Ecto neural progenitor cell (in vitro differentiated cells): ENCODE data around the gene MYD88.

Experiments used
- DNase-seq: peaks from one replicate; pipeline ENCODE4 v3.0.0-alpha.2; 2018; ENCODE audit warnings: low spot score

MYD88 gene

DNA sequence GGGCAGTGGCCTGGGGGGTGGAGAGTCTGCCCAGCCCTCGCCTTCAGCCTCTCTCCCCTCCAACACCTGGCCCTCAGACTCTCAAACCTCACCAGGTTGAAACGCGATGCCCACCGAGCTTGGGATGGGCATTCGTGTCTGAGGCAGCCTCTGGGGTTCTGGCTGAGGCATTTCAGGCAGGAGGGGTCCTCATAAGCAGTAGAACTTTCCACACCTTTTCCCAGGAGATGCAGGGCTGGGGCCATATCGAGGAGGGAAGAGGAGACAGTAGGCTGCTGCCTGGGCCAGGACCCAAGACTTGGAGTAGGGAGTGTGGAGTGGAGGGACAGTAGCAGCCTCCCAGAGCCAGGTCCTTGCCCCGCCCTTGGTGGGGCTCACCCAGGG lies 26.1 kb upstream of the MYD88 start:
- no peak for DNase-seq

DNA sequence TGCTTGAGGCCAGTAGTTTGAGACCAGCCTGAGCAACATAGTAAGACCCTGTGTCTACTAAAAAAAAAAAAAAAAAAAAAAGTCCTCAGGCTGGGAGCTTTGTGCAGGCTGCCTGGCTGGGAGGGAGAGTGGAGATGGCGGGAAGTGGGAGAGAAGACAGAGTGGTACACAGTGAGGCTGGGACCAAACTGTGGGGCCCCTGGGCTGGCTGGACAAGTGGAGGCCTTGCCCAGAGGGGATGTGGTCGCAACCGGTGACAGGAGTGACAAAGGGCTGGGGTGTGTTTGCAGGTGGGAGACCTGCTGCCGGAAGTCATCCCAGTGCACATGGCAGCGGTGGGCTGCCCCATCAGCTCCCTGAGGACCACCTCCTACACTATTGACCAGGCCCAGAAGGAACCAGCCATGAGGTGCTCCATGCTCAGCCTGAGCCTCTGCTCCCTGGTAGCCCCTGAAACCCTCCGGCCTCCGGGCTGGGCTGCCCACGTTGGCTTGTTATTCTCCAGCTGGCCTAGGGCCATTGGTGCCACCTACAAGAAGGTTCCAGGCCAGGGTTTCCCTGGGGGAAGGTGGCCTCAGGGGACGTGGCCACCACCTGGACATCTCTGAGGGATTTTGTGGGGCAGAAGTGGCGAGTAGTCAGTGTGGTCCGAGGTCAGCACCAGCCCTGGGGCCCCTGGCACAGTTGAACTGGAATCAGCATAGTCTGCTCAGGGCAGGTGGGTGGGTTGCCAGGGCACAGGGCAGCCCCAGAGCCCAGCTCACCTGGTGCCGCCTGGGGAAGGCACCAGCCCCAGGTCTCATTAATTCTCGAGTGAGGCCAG lies 24.2 kb upstream of the MYD88 start:
- no peak for DNase-seq

GRCh38 chr3:38114875-38115644 lies 23.4 kb upstream of the MYD88 start:
- no peak for DNase-seq

GRCh38 chr3:38115645-38116427 lies 22.6 kb upstream of the MYD88 start:
- DNase-seq: no peak

- DNase-seq: no peak
Measured at GRCh38 chr3:38116471-38117162, 21.8 kb upstream of the MYD88 start.

- DNase-seq: no peak
Measured at GRCh38 chr3:38117163-38117716, 21.2 kb upstream of the MYD88 start.

GRCh38 chr3:38117748-38118420 lies 20.6 kb upstream of the MYD88 start:
- peak; percentile 71 for DNase-seq

DNA sequence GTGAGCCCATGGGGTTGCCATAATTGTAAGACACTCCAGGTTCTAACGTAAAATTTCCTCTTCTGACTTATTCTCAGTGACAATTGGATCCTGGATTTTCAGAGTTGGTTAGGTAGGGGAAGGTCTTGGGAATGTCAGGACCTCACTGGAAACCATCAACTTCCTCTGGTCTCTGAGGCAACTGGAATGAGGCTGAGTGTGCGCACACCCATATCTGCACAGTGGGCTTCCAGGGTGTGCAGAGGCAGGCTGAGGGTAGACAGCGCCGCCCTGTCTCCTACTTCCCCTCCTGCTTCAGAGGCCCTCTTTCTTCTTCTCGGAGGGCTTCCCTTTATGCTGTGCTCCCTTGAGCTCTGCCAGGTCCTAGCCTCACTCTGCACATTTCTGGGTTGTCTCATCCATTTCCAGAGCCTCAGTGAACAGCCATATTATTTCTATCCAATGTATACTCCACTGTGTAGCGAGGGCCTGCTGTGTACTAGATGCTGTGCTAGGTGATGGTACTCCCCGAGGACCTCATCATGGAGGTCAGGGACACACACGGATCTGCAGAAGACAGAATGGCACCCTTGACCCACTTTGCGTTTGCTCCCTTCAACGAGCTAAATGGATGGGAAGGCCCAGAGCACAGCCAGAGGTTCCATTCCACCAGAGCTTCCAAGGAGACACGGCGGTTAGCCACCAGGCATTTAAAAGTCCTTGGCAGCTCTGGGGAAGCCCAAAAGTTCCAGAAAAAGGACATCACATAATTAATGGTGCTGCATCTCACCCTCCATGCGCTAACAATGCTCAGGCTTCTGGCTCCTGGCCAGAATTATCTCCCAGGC lies 19.8 kb upstream of the MYD88 start:
- no peak for DNase-seq

GRCh38 chr3:38119248-38119544 lies 19.3 kb upstream of the MYD88 start:
- DNase-seq: no peak

GRCh38 chr3:38119821-38120692 lies 18.4 kb upstream of the MYD88 start:
- no peak for DNase-seq

DNA sequence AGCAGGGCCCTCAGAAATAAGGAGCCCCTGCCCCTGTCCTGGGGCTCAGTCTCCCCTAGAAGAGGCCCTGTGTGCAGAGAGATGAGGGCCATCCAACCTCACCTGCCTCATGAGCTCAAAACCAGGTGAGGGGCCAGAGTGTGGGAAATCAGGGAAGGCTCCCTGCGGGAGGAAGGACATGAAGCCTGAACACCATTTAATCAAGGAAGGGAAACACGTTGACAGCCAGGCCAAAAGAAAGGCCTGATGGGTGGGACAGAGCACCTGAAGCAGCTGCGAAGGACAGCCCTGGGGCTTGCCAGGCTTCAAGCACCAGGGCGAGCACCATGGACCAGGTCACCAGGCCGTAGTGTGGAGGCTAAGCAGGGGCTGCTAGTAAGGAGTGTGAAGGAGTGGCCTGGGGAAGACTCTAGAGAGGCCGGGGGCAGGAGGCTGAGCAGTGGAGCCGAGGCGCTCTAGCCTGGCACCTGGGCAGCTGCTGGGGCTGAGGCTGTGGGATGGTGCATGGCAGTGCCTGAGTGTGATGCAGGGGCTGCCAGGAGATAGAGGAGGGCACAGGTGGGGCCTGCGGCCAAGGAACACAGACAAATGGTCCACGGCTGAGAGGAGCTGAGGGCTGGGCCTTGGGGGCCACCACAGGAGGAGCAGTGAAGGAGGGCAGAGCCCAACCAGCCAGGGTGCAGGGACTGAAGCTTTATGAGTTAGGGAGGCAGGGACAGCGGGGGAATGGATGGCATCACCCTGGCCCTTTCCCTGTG lies 17.6 kb upstream of the MYD88 start:
- DNase-seq: no peak

GRCh38 chr3:38121451-38121831 lies 17.0 kb upstream of the MYD88 start:
- no peak for DNase-seq

DNA sequence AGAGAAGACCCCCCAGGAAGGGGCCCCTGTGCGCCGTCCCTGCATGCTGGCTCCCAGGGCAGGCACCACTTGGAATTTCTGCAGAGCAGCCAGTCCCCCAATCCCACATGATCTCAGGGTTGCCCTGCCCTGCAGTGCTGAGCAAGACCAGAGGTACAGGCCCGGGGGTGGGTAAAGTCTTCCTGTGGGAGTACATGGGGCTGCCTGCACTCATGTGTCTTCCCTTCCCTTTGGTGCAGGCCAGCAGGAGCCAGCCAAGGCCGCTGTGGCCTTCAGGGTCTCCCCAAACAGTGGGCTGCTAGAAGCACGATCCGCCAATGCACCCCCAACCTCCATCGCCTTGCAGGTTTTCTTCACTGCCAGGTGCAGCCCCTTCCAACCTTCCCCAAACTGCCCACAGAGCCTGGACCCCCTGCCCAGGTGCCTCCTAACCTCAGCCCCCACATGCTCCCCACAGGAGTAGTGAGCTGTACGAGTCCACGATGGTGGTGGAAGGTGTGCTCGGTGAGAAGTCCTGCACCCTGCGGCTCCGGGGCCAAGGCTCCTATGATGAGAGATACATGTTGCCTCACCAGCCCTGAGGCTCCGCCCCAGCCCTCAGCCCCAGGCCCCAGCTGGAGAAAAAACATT lies 16.5 kb upstream of the MYD88 start:
- no peak for DNase-seq

- peak; percentile 17 for DNase-seq
Measured at GRCh38 chr3:38122712-38123290, 15.7 kb upstream of the MYD88 start.

- no peak for DNase-seq
Measured at GRCh38 chr3:38124324-38125122, 13.9 kb upstream of the MYD88 start.

DNA sequence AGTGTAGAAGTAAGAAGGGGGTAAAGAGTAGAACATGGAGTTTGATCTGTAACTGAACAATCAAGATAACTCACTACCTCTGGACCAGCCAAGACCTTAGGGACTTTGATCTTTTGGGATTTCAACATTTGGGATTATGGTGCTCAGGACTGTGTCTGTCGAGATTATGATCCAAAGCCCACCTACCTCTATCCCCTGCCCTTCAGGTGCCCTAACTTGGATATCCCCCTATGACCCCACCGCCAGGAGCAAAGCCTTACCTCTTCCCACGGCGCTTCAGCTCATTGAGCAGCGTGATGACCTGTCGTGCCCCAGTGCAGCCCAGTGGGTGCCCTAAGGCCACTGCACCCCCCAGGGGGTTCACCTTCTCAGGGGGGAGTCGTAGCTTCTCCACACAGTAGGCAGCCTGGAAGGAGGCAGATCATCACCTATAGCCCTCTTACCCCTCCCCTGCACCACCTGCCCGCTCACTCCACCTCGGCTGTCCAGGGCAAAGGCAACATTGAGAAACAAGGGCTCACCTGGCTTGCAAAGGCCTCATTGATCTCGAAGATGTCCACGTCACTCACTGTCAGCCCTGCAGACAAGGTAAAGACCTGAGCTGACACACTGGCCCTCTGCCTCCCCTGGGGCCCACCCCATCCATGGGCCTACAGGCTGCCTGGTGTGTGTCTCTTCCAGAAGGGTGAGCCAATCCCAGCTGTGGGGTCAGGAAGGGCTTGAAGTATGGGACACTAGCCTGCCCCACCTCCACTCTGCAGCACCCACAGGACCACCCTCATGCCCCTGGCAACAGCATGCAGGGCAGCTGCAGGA lies 12.9 kb upstream of the MYD88 start:
- DNase-seq: peak; percentile 28
